AG04450 (cell line): ENCODE data around the gene NNT. TPM values are rescaled to one million over a fixed set of nuclear protein-coding genes. Genes with fewer than 3 reads are reported as not detected.
"Not testable (repeated sequence)": the region's sequence is repeated elsewhere in the genome, so short reads cannot be mapped to it uniquely, and the experiment has no call there.

ENCODE experiments used
- CTCF ChIA-PET: fragments of 300-600, 350-600 bp; formaldehyde crosslinking; extraction: SDS; loops from one replicate; lab custom pipeline; 2022; ENCODE audit warnings: antibody characterized with exemption, inconsistent platforms; lab: Charles Lee
- POLR2A ChIA-PET: fragments of 350-600 bp; formaldehyde crosslinking; extraction: SDS; loops from one replicate; lab custom pipeline; 2021; ENCODE audit warnings: antibody characterized with exemption, inconsistent platforms; lab: Yijun Ruan, JAX
- DNase-seq: peaks from one replicate; pipeline ENCODE4 v3.0.0-alpha.2; 2011; ENCODE audit warnings: low read depth, low spot score
- H3K27ac ChIP-seq: one replicate; pipeline ENCODE4 v1.5.1; 2012; ENCODE audit warnings: low read depth, low read length, control low read depth
- H3K27me3 ChIP-seq: one replicate; pipeline ENCODE4 v1.6.0; 2012; ENCODE audit warnings: low read length; ENCODE audit not compliant: control insufficient read depth, insufficient read depth
- H3K4me3 ChIP-seq: 2 replicates; pipeline ENCODE4 v1.5.1; 2011; ENCODE audit warnings: mild to moderate bottlenecking, low read depth, low read length, control low read depth
- H3K9me3 ChIP-seq: 2 replicates; pipeline ENCODE4 v1.5.1; 2012; ENCODE audit warnings: low read length; ENCODE audit not compliant: control insufficient read depth, insufficient read depth
- CTCF ChIP-seq: IDR thresholded peaks from 2 replicates; pipeline ENCODE4 v1.5.1; 2011; ENCODE audit warnings: low read depth, low read length, control low read depth, inconsistent platforms
- polyA plus RNA-seq: library from polyadenylated mRNA; depleted of rRNA; stranded (reverse); fragments of >200 nt; gene quantifications from 2 replicates; pipeline ENCODE4 v1.2.3, GENCODE V29; 2011

NNT gene
- polyA plus RNA-seq, 1 experiment, result 64.6 TPM

DNA sequence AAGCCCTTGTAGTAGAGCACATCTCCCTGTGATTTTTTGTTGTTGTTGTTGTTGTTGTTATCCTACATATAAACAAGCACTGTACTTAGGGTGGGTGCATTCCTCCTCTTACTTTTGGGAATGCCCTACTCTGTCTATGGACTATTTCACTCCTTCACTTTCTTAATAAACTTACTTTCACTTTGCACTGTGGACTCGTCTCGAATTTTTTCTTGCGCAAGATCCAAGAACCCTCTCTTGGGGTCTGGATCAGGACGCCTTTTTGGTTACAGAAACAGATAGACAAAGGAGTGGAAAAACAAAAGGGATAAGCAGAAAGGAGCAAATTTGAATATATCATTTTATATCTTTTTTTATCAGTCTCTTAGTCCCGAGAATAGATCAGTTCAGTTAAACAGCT is 31.7 kb upstream of the NNT start:
- no peak overlapping the region for H3K27ac ChIP-seq
- POLR2A ChIA-PET, result no interaction called here
- CTCF ChIA-PET, result interaction anchor here (0.6 to 1.2 kb wide), 2 partner anchors 13 to 39 kb away, joined by 3 to 7 read pairs; no protein-coding TSS in a partner anchor
- no peaks in the 10 kb centered on the region for H3K9me3 ChIP-seq
- no peaks in the 10 kb centered on the region for H3K27me3 ChIP-seq
- DNase-seq, result no peak
- TF ChIP-seq CTCF, result no peak
- H3K4me3 ChIP-seq, result no peak overlapping the region

- H3K27ac ChIP-seq, result no peak overlapping the region
- H3K27me3 ChIP-seq, result no peaks in the 10 kb centered on the region
- no peaks in the 10 kb centered on the region for H3K9me3 ChIP-seq
- H3K4me3 ChIP-seq, result no peak overlapping the region
- DNase-seq, result no peak
- ChIA-PET CTCF (interaction anchor here (1.4 kb wide), 1 partner anchor 59 kb away, joined by 4 read pairs; no protein-coding TSS in a partner anchor), POLR2A (no interaction called here)
- TF ChIP-seq CTCF, result no peak
These were observed 30.6 kb upstream of the NNT start for GRCh38 chr5:43572357-43572756.

DNA sequence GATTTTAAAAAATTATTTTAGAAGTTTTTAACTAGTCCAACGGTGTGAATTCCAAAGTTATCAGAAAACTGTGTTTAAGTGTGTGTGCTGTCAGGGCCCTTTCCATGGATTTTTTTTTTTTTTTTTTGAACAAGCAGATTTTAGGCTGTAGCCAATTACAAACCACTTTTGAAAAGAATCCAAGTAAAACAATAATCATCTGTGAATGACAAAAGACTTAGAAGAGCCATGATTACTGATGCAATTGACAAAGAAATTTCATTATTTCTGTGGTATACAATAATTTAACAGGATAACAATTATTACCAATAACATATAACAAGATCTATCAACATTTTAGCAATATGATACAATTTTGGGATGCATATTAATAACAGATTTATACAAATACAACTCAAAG is 29.9 kb upstream of the NNT start:
- no peak for TF ChIP-seq CTCF
- Histone ChIP-seq H3K9me3 (no peaks in the 10 kb centered on the region), H3K27ac (no peak overlapping the region), H3K4me3 (no peak overlapping the region), H3K27me3 (no peaks in the 10 kb centered on the region)
- DNase-seq, result no peak
- CTCF ChIA-PET, result interaction anchor here (0.9 to 1.4 kb wide), 2 partner anchors 9 to 58 kb away, joined by 3 to 4 read pairs; no protein-coding TSS in a partner anchor
- POLR2A ChIA-PET, result no interaction called here

DNA sequence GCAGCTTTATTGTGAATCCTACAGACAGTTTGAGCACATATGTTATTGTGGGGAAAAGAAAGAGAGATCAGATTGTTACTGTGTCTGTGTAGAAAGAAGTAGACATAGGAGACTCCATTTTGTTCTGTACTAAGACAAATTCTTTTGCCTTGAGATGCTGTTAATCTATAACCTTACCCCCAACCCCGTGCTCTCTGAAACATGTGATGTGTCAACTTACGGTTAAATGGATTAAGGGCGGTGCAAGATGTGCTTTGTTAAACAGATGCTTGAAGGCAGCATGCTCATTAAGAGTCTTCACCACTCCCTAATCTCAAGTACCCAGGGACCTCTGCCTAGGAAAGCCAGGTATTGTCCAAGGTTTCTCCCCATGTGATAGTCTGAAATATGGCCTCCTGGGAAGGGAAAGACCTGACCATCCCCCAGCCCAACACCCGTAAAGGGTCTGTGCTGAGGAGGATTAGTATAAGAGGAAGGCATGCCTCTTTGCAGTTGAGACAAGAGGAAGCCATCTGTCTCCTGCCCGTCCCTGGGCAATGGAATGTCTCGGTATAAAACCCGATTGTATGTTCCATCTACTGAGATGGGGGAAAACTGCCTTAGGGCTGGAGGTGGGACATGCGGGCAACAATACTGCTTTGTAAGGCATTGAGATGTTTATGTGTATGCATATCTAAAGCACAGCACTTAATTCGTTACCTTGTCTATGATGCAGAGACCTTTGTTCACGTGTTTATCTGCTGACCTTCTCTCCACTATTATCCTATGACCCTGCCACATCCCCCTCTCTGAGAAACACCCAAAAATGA is 22.4 kb upstream of the NNT start:
- H3K27me3 ChIP-seq, POLR2A ChIA-PET, H3K4me3 ChIP-seq, CTCF ChIA-PET, DNase-seq, H3K9me3 ChIP-seq, H3K27ac ChIP-seq: not testable (repeated sequence)

GRCh38 chr5:43581398-43581797 is 21.6 kb upstream of the NNT start:
- H3K9me3 ChIP-seq, result no peaks in the 10 kb centered on the region
- DNase-seq, result no peak
- ChIA-PET POLR2A (no interaction called here), CTCF (no interaction called here)
- no peak overlapping the region for H3K4me3 ChIP-seq
- no peak for TF ChIP-seq CTCF
- H3K27ac ChIP-seq, result no peak overlapping the region
- H3K27me3 ChIP-seq, result no peaks in the 10 kb centered on the region
